GM19240 (cell line): ENCODE results near the gene GUK1.

Experiments used
- DNase-seq: peaks from one replicate; pipeline ENCODE4 v3.0.0; 2011; ENCODE audit warnings: low spot score; ENCODE audit not compliant: insufficient read length

Gene GUK1

GRCh38 chr1:228125185-228125584, 14.9 kb upstream of the GUK1 start:
- DNase-seq: no peak

GRCh38 chr1:228131766-228132165, 8.3 kb upstream of the GUK1 start:
- no peak for DNase-seq

- no peak for DNase-seq
Observed at GRCh38 chr1:228134591-228134990, 5.5 kb upstream of the GUK1 start.

DNA sequence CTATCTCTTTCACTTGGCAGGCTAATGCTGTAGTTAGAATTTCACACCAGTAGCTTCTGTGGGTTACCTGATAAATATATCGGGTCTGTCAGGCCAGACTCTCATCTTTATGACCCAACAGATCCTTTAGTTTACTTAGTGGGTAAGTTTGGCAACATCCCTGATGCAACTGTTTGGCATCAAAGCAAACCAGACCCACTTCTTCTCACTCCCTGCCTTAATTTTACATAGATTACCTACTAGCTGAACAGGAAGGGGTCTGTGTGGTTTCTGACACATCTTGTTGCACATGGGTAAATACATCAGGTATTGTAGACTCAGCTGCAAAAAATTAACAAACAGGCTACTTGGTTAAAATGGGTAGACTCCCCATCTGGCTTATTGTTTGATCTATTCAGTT, 3.2 kb upstream of the GUK1 start:
- no peak for DNase-seq

DNA sequence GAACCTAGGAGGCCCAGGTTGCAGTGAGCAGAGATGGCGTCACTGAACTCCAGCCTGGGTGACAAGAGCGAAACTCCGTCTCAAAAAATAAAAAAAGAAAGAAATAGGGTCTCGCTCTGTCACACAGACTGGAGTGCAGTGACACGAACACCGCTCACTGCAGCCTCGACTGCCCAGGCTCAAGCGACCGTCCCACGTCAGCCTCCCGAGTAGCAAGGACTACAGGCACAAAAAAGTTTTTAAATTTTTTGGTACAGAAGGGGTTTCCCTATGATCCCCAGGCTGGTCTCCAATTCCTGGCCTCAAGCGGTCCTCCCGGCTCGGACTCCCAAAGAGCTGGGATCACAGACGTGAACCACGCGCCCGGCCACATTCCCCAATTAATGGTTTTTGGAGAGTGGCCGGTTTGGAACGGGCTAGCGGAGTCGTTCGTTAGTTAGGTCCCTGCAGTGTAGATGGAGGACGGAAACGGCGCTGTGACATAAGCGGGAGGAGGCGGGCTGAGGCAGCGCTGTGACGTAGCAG, 611 bp upstream of the GUK1 start:
- no peak for DNase-seq

GRCh38 chr1:228140724-228141225, 696 bp downstream of the GUK1 start:
- no peak for DNase-seq

DNA sequence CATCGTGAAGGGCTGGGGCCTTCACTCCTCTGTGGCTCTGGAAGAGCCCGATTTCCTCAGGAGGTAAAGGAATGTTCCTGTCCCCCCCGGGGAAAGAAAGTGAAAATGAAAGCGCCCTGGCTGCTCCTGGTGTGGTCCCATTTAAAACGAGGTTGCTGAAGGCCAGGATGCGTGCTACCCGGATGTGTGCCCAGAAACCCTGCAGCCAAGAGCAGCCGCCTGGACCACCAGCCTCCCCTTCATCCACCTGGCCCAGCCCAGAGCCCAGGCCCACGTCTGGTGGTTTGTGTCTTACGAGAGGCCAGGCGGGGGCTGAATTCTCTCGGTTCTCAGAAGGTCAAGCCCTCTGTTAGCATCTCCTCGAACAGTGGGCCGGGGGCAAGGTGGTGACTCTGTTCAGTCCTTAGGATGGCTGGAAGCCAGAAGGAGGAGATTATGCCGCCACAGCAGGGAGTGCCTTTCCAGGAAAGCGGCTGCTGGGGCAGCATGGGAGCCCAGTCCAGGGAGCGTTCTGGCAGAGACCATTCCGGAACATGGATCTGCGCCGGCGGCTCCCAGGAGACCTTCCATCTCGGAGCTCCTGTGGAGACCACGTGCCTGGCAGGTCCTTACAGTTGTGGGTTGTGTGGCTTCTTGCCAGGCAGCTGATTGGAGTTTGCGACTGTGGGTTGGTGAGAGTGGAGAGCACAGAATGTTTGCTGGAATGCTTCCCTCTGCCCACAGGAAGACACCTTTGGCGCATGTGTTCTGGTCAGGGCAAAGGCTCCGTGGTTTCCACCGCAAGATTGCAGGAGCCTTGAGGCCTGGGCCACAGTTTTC, 1.4 kb downstream of the GUK1 start:
- no peak for DNase-seq

GRCh38 chr1:228142155-228142691, 2.1 kb downstream of the GUK1 start:
- DNase-seq: no peak

DNA sequence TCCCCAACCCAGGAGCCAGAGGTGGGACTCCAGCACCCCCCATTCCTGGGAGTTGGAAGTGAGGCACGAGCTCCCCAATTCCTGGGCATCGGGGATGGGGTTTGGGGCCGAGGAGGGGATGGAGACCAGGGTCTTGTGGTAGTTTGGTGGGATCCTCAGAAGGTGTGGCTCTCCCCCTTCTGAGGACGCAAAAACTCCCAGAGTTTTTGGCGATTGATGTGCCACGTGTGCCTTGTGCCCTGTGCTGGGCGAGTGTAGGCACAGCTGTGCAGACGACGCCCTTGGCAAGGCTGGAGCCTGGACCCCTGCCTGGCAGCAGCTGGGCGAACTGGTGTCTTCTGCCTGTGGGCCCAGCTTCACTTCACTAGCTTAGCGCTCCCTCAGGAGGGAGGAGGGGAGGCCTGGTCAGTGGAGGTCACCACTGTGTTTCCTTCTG, 2.6 kb downstream of the GUK1 start:
- no peak for DNase-seq

DNA sequence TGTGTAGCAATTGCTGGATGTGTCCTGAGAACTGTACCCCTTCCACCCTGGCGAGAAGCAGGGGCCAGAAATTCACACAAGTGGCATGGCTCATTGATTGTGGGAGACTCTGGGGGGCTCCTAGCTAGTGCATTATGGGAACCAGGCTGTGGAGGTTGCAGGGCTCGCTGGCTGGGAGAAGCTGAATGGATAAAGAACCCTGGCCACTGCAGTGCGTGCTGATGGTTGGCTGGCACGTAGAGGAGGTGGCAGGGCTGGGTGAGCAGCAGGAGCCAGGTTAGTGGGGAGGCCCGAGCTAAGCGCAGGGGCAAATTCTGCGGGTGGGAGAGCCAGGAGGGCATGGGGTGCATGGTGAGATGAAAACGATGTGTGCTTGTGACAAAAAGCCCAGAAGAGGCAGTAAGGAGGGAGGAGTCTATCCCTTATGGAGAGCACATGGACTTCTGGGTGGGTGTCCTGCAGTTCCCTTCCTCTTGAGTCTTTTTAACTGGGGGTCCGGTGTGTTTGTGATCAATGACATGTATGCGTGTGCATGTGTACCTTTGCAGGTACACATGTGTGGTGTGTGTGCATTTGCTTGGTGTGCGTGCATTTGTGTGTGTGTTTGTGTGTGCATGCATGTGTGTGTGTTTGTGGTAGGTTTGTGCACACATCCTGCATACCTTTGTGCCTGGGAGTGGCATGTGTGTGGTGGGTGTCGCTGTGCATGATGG, 3.6 kb downstream of the GUK1 start:
- DNase-seq: no peak

DNA sequence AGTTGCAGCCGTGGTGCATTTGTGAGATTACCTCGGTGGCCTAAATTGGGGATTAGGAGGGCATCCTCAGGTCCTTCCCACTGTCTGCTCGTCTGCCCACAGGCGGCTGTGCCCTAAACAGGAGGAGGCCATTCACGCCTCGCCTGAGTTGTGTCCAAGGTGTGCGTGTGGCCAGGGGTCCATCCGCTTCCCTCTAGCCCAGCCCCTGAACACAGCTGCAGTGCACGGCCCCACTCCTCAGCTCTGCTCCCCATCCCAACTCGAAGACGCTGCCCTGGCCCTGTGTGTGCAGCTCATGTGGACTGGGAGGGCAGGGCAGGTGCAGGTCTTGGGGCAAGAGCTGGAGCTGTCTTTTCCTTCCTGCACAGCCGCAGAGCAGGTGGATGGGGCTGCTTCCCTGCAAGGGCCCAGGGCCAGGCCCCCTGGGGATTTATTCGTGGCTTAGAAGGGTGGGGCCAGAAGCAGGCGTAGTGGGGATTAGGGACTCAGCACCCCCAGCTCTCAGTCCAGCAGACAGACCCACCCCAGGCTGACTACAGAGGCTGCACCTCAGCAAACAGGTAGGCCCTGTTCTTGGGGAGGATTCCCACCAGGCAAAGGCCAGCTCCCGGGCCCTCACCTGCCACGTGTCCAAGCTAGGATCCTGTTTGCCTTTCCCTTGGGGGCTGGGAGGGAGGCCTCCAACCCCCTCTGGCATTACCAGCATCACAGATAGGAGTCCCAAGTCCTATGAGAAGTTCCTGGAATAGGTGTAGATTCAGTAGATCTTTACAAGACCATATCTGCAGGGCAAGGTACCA, 4.3 kb downstream of the GUK1 start:
- no peak for DNase-seq

- no peak for DNase-seq
Observed at GRCh38 chr1:228144993-228145343, 4.9 kb downstream of the GUK1 start.

- no peak for DNase-seq
Observed at GRCh38 chr1:228145463-228146416, 5.7 kb downstream of the GUK1 start.

DNA sequence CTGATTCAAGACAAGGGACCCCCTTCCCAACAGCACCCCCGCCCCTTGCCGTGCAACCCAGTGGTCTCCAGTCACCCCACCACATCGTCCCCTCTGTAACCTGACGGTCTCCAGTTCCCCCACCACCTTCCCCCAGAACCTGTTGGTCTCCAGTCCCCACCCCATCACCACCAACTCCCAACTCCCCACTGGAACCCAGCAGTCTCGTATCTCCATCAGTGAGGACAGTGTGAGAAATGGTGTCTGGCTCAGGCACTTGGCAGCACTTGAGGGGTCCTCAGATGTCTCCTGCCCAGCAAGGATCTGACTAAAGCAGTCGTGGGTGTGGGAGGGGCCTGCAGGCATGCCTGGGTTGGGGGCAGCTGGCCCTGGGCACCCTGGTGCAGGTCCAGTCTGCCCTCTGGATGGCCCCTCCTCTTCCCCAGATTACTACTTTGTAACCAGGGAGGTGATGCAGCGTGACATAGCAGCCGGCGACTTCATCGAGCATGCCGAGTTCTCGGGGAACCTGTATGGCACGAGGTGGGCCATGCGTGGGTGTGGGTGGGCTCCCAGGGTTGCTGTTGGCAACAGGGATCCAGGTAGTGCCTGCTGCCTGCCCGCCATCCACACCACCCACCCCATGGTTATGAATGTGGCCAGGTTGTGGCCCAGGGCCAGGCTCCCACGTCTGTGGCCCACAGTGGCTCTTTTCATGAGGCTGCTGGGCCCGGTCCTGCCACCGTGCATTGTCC, 6.5 kb downstream of the GUK1 start:
- DNase-seq: no peak

- no peak for DNase-seq
Observed at GRCh38 chr1:228147151-228147693, 7.1 kb downstream of the GUK1 start.

DNA sequence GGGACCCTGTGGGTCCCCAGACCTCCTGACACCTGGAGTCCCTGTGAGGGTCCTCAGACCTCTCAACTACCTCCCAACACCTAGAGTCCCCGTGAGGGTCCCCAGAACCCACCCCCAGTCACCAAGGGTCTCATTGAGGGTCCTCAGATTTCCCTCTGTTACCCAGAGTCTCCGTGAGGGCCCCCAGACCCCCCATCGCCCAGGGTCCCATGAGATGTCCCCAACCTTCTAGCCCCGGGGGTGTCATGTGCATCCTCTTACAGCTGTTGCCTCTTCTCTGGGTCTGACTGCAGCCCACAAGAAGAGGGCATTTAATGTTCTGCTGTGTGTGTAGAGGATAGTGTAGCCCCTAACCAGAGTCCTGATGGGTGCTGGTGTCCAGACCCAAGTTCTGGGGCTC, 7.7 kb downstream of the GUK1 start:
- DNase-seq: no peak

DNA sequence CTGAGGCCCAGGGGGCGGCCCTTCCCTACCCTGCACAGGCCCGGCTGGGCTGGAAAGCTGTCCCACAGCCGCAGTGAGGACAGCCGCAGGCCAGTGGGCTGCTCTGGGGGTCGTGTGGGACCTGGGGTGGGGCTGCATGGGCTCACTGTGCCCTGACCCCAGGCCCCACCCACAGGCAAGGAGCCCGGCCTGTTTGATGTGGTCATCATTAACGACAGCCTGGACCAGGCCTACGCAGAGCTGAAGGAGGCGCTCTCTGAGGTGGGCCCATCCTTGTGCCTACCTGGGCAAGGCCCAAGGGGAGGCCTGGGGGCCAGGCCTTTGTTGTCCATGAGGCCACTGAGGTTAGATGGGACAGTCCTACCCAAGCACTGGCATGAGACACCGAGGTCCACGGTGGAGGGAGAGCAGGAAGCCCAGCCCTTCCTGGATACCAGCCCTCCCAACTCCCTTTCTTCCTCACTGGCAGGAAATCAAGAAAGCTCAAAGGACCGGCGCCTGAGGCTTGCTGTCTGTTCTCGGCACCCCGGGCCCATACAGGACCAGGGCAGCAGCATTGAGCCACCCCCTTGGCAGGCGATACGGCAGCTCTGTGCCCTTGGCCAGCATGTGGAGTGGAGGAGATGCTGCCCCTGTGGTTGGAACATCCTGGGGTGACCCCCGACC, 8.2 kb downstream of the GUK1 start:
- no peak for DNase-seq

GRCh38 chr1:228148935-228149405, 8.9 kb downstream of the GUK1 start:
- no peak for DNase-seq
